HCT116 (cell line): Measurements from ENCODE around the gene SRD5A3. TPM values are rescaled to one million over a fixed set of nuclear protein-coding genes. Genes with fewer than 3 reads are reported as not detected.

Experiments
- ATAC-seq: fragments of 200-7000 bp; cut with Tn5 transposase; 2 replicates; pipeline ENCODE4 v1.9.1; 2020; ENCODE audit warnings: mild to moderate bottlenecking, moderate library complexity
- BruUV-seq: library from RNA; stranded (reverse); fragments of 400-500 nt; replicated peaks from 2 replicates; lab custom pipeline; 2021; lab: Mats Ljungman, UMichigan
- CTCF ChIA-PET: fragments of 300-600 bp; sonication (Branson Sonifier 250); formaldehyde crosslinking; loops from one replicate; lab custom pipeline; 2021; ENCODE audit warnings: antibody characterized with exemption; lab: Charles Lee
- POLR2A ChIA-PET: fragments of 300-600, 350-600 bp; sonication (Branson Sonifier 250); formaldehyde crosslinking; loops from one replicate; lab custom pipeline; 2021; ENCODE audit warnings: antibody characterized with exemption; lab: Charles Lee
- RAD21 ChIA-PET, 2 experiments: fragments of 300-600 bp; sonication (Branson Sonifier 250); formaldehyde crosslinking; loops; one replicate each; lab custom pipeline; 2023; ENCODE audit warnings: low total read pairs in 2 of 2; ENCODE audit not compliant: uncharacterized antibody in 2 of 2, unreplicated experiment in 2 of 2, low non-redundant PET in 1 of 2; lab: Charles Lee
- DNase-seq: peaks from one replicate; pipeline ENCODE4 v3.0.0-alpha.2; 2010; ENCODE audit warnings: low read depth, low spot score
- H2AFZ ChIP-seq: fragments of 200-600 bp; shearing (Covaris generic), sonication (generic); 2 replicates; pipeline ENCODE4 v1.6.1; 2017; ENCODE audit warnings: low read depth, mixed run types, mixed read lengths, antibody characterized with exemption, low read length; ENCODE audit not compliant: poor library complexity, severe bottlenecking
- H3K27ac ChIP-seq: 2 replicates; pipeline ENCODE4 v1.5.1; 2012; ENCODE audit warnings: low read depth, low read length
- H3K27me3 ChIP-seq: fragments of 200-600 bp; sonication (generic); 2 replicates; pipeline ENCODE4 v1.6.1; 2016; ENCODE audit warnings: mixed run types, low read length, mixed read lengths; ENCODE audit not compliant: insufficient read depth
- H3K36me3 ChIP-seq, 2 experiments: fragments of 200-500 bp in 1 of 2; fragments of 200-600 bp in 1 of 2; sonication (Bioruptor generic) in 1 of 2; sonication (generic) in 1 of 2; 2 replicates each; pipeline versions ENCODE4 v1.5.1 to v1.6.1; 2014 to 2016; ENCODE audit warnings: low read length in 2 of 2, inconsistent platforms in 1 of 2, mixed read lengths in 1 of 2, mixed run types in 1 of 2; ENCODE audit not compliant: insufficient read depth in 2 of 2, control insufficient read depth in 1 of 2
- H3K4me1 ChIP-seq, 2 experiments: fragments of 200-600 bp in 1 of 2; sonication (generic) in 1 of 2; 2 replicates each; pipeline versions ENCODE4 v1.5.1 to v1.6.1; 2012 to 2017; ENCODE audit warnings: low read length in 2 of 2, inconsistent platforms in 1 of 2, mild to moderate bottlenecking in 1 of 2, mixed read lengths in 1 of 2, mixed run types in 1 of 2, moderate library complexity in 1 of 2; ENCODE audit not compliant: insufficient read depth in 2 of 2, control insufficient read depth in 1 of 2
- H3K4me2 ChIP-seq: fragments of 200-600 bp; sonication (generic); 2 replicates; pipeline ENCODE4 v1.6.1; 2017; ENCODE audit warnings: mixed run types, low read length, mixed read lengths
- H3K4me3 ChIP-seq, 2 experiments: fragments of 200-600 bp in 1 of 2; sonication (generic) in 1 of 2; replicated peaks in 1 of 2; 2 replicates each; pipeline ENCODE4 v1.5.1; 2011 to 2016; ENCODE audit warnings: low read length in 2 of 2, control low read depth in 1 of 2, low read depth in 1 of 2, mild to moderate bottlenecking in 1 of 2, mixed read lengths in 1 of 2, mixed run types in 1 of 2
- H3K79me2 ChIP-seq: fragments of 200-600 bp; sonication (generic); 2 replicates; pipeline ENCODE4 v1.6.1; 2017; ENCODE audit warnings: mild to moderate bottlenecking, mixed run types, low read length, moderate library complexity, mixed read lengths; ENCODE audit not compliant: insufficient read depth
- H3K9ac ChIP-seq: fragments of 200-600 bp; sonication (generic); 2 replicates; pipeline ENCODE4 v1.6.1; 2016; ENCODE audit warnings: low read length, mixed read lengths
- H3K9me2 ChIP-seq: fragments of 200-600 bp; sonication (generic), shearing (Covaris generic); 2 replicates; pipeline ENCODE4 v1.6.1; 2017; ENCODE audit warnings: mixed run types, mild to moderate bottlenecking, moderate library complexity; ENCODE audit not compliant: insufficient read depth
- H3K9me3 ChIP-seq, 2 experiments: fragments of 200-500 bp in 1 of 2; fragments of 200-600 bp in 1 of 2; sonication (Bioruptor generic) in 1 of 2; sonication (generic) in 1 of 2; 2 replicates each; pipeline ENCODE4 v1.6.1; 2014 to 2017; ENCODE audit warnings: low read length in 2 of 2, mixed read lengths in 2 of 2, inconsistent platforms in 1 of 2, low read depth in 1 of 2, mild to moderate bottlenecking in 1 of 2, mixed run types in 1 of 2, moderate library complexity in 1 of 2; ENCODE audit not compliant: control insufficient read depth in 1 of 2, insufficient read depth in 1 of 2
- H4K20me1 ChIP-seq: fragments of 200-600 bp; sonication (generic), shearing (Covaris generic); 2 replicates; pipeline ENCODE4 v1.6.1; 2017; ENCODE audit warnings: mixed run types, mild to moderate bottlenecking, moderate library complexity; ENCODE audit not compliant: insufficient read depth
- ELF1 ChIP-seq: IDR thresholded peaks from 2 replicates; pipeline ENCODE4 v1.6.1; 2012; ENCODE audit warnings: low read depth, borderline replicate concordance
- EZH2 ChIP-seq: fragments of 200-600 bp; sonication (generic); IDR thresholded peaks from 2 replicates; pipeline ENCODE4 v1.6.1; 2017; ENCODE audit warnings: antibody characterized with exemption, mixed run types
- JUND ChIP-seq: IDR thresholded peaks from 2 replicates; pipeline ENCODE4 v1.6.1; 2012
- POLR2A ChIP-seq: IDR thresholded peaks from 2 replicates; pipeline ENCODE4 v1.7.0; 2011; ENCODE audit warnings: borderline replicate concordance; ENCODE audit not compliant: insufficient read depth, insufficient read length; ENCODE audit errors: extremely low read depth
- POLR2AphosphoS5 ChIP-seq: IDR thresholded peaks from 2 replicates; pipeline ENCODE4 v1.6.1; 2011; ENCODE audit warnings: mild to moderate bottlenecking, low read depth, low read length, moderate library complexity
- RAD21 ChIP-seq: IDR thresholded peaks from 2 replicates; pipeline ENCODE4 v1.6.1; 2012; ENCODE audit warnings: low read depth, mild to moderate bottlenecking
- REST ChIP-seq: IDR thresholded peaks from 2 replicates; pipeline ENCODE4 v1.6.1; 2012; ENCODE audit warnings: low read depth
- SIN3A ChIP-seq: IDR thresholded peaks from 2 replicates; pipeline ENCODE4 v1.6.1; 2012; ENCODE audit warnings: low read depth
- SP1 ChIP-seq: IDR thresholded peaks from 2 replicates; pipeline ENCODE4 v1.6.1; 2012; ENCODE audit warnings: low read depth
- TCF7L2 ChIP-seq: IDR thresholded peaks from 2 replicates; pipeline ENCODE4 v1.7.0; 2011; ENCODE audit warnings: borderline replicate concordance, inconsistent platforms; ENCODE audit not compliant: insufficient read depth, insufficient read length; ENCODE audit errors: extremely low read depth
- intact Hi-C: fragments of 100-400 bp; cut with micrococcal nuclease; formaldehyde crosslinking; loops from 2 replicates; pipeline ENCODE4 v1.10.0; 2022
- total RNA-seq: library from RNA; stranded (reverse); gene quantifications from one replicate; pipeline ENCODE4 v1.2.1, GENCODE V29; 2021; ENCODE audit not compliant: unreplicated experiment
- TF ChIP-seq, protein P1 (sequence below): IDR thresholded peaks from 2 replicates; pipeline ENCODE4 v1.6.1; 2012
- TF ChIP-seq, protein P2 (sequence below): IDR thresholded peaks from 2 replicates; pipeline ENCODE4 v1.6.1; 2011; ENCODE audit warnings: mild to moderate bottlenecking, low read length, moderate library complexity; ENCODE audit not compliant: insufficient replicate concordance; ENCODE audit errors: extremely low read depth

Gene SRD5A3
- total RNA-seq, 1 experiment from 2014 or later, result 19.9 TPM

DNA sequence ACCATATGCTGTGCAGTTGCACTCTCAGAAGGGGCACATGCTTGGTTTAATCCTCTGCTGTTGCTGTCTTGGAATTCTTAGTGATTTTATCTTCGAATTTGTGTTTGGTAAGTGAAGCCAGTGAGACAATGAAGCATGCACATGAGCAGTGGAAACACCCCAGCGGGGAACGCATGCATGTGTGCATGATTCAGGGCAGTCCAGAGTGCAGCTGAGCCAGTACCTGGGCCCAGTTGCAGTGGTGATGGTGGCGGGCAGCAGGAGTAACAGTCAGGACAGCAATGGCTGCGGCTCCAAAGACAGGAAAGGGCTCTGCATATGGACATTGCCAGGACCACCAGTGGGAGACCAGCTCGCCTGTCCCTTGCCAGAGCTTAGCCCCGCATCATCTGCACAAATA, 35.5 kb downstream of the SRD5A3 start:
- ChIA-PET CTCF (no interaction called here), POLR2A (no interaction called here), RAD21 (no interaction called here)
- H3K9ac ChIP-seq, result no peak overlapping the region
- ATAC-seq (no peak), DNase-seq (no peak)
- no peaks in the 10 kb centered on the region for H3K27me3 ChIP-seq
- H3K4me1 ChIP-seq, result peaks cover 5 to 20% of the 10 kb centered on the region in 2 experiments; a peak in 3 of 4 replicates
- H3K4me2 ChIP-seq, result no peak overlapping the region
- no peaks in the 10 kb centered on the region for H3K9me3 ChIP-seq
- no peak overlapping the region for H3K27ac ChIP-seq
- H3K4me3 ChIP-seq, result no peak overlapping the region
- no TSS peak for BruUV-seq
- H3K9me2 ChIP-seq, result no peaks in the 10 kb centered on the region
- H3K79me2 ChIP-seq, result no peaks in the 10 kb centered on the region
- no peaks in the 10 kb centered on the region for H3K36me3 ChIP-seq
- no peak overlapping the region for H2AFZ ChIP-seq
- no peaks in the 10 kb centered on the region for H4K20me1 ChIP-seq
- TF ChIP-seq RAD21, result no peak
- no peak for TF ChIP-seq SIN3A
- no peak for TF ChIP-seq EZH2
- TF ChIP-seq, all 23 proteins: peak for 0
- intact Hi-C loops, result no loop called here

DNA sequence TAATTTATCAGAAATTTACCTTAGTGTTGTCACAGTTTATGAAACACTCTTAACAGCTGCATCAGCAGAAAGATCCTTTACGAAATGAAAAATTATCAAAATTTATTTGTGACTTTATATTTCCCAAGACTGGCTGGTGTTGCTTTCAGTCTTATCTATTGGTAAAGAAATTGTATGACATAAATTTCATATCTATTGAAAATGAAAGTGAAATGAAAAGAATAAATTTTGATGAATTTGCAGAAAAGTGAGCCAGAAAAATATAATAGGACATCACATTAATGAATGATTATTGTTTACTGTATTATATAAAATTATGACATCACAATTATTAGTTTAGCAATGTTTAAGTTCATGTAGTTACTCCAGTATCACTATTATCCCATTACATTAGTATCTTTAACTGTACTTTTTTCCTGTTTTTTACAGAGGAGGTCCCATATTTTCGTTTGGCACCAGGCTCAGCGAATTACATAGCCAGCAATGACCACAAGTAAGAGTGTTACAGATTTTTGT, 36.5 kb downstream of the SRD5A3 start:
- CTCF ChIA-PET, result no interaction called here
- POLR2A ChIA-PET, result no interaction called here
- no peaks in the 10 kb centered on the region for H3K79me2 ChIP-seq
- H3K4me1 ChIP-seq, result peaks cover 5 to 21% of the 10 kb centered on the region in 2 experiments; a peak in 3 of 4 replicates
- H3K27ac ChIP-seq, result no peak overlapping the region
- H3K36me3 ChIP-seq, result no peaks in the 10 kb centered on the region
- no peaks in the 10 kb centered on the region for H4K20me1 ChIP-seq
- intact Hi-C loops, result no loop called here
- no peaks in the 10 kb centered on the region for H3K9me3 ChIP-seq
- ATAC-seq, result no peak
- H2AFZ ChIP-seq, result no peak overlapping the region
- no peak for DNase-seq
- BruUV-seq, result no TSS peak
- no peak overlapping the region for H3K9ac ChIP-seq
- H3K9me2 ChIP-seq, result no peaks in the 10 kb centered on the region
- H3K4me3 ChIP-seq, result no peak overlapping the region
- RAD21 ChIA-PET, result no interaction called here
- no peak overlapping the region for H3K4me2 ChIP-seq
- no peaks in the 10 kb centered on the region for H3K27me3 ChIP-seq
- no peak for TF ChIP-seq JUND
- no peak for TF ChIP-seq POLR2AphosphoS5
- TF ChIP-seq REST, result no peak
- TF ChIP-seq SP1, result no peak
- TF ChIP-seq POLR2A, result no peak
- TF ChIP-seq, protein P1, sequence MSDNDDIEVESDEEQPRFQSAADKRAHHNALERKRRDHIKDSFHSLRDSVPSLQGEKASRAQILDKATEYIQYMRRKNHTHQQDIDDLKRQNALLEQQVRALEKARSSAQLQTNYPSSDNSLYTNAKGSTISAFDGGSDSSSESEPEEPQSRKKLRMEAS, result no peak
- TF ChIP-seq, protein P2, sequence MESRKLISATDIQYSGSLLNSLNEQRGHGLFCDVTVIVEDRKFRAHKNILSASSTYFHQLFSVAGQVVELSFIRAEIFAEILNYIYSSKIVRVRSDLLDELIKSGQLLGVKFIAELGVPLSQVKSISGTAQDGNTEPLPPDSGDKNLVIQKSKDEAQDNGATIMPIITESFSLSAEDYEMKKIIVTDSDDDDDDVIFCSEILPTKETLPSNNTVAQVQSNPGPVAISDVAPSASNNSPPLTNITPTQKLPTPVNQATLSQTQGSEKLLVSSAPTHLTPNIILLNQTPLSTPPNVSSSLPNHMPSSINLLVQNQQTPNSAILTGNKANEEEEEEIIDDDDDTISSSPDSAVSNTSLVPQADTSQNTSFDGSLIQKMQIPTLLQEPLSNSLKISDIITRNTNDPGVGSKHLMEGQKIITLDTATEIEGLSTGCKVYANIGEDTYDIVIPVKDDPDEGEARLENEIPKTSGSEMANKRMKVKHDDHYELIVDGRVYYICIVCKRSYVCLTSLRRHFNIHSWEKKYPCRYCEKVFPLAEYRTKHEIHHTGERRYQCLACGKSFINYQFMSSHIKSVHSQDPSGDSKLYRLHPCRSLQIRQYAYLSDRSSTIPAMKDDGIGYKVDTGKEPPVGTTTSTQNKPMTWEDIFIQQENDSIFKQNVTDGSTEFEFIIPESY, result no peak
- no peak for TF ChIP-seq RAD21
- no peak for TF ChIP-seq SIN3A
- TF ChIP-seq TCF7L2, result no peak
- no peak for TF ChIP-seq ELF1
